Measurements from ENCODE around the gene CDK14. TPM values are rescaled to one million over a fixed set of nuclear protein-coding genes. Genes with fewer than 3 reads are reported as not detected.

CDK14 gene
- total and polyA plus RNA-seq, 8 donors = 0.58 to 43.9 (median 12.2) TPM

DNA sequence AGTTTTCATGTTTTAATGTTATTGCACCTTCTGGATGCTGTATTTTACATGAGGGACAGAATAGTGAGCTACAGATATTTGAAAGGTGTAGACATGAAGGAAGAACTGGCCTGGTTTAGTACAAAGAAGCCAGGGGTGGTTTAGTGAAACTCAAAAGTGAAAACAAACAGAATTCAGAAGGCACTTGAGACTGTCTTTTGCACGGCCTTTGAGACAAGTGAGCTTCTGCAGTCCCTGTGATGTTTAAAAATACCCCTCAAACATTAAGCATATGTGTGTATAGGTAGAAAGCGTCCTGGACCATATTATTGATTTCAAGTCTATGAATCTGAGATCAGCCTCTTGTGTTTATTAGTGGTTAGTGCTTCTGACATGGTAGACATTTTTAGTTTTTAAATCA, 118.9 kb downstream of the CDK14 start:
- Histone ChIP-seq H3K4me1 (peaks cover 16 to 85% (median 42%) of the 10 kb centered on the region in 4 donors), H3K27me3 (no peaks in the 10 kb centered on the region), H3K27ac (peak overlapping the region in 2 of 5 donors; percentile 78 to 82), H3K36me3 (no peaks in the 10 kb centered on the region), H3K4me3 (no peak overlapping the region), H3K9me3 (no peaks in the 10 kb centered on the region)
- 76 to 84% (median 83%) methylated on average over 2 of the region's 2 CpGs for WGBS, 5 donors
- DNase-seq = no peak
- TF ChIP-seq, protein P1, sequence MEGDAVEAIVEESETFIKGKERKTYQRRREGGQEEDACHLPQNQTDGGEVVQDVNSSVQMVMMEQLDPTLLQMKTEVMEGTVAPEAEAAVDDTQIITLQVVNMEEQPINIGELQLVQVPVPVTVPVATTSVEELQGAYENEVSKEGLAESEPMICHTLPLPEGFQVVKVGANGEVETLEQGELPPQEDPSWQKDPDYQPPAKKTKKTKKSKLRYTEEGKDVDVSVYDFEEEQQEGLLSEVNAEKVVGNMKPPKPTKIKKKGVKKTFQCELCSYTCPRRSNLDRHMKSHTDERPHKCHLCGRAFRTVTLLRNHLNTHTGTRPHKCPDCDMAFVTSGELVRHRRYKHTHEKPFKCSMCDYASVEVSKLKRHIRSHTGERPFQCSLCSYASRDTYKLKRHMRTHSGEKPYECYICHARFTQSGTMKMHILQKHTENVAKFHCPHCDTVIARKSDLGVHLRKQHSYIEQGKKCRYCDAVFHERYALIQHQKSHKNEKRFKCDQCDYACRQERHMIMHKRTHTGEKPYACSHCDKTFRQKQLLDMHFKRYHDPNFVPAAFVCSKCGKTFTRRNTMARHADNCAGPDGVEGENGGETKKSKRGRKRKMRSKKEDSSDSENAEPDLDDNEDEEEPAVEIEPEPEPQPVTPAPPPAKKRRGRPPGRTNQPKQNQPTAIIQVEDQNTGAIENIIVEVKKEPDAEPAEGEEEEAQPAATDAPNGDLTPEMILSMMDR (IDR thresholded peaks at IDR 0.05) = no peak
- TF ChIP-seq EP300 (IDR thresholded peaks at IDR 0.05) (no peak), POLR2AphosphoS5 (IDR thresholded peaks at IDR 0.05) (no peak), POLR2A (IDR thresholded peaks at IDR 0.05) (no peak)
- intact Hi-C loops (cut with DNase I; ENCODE audit: low total_unique reads) = no loop called here

DNA sequence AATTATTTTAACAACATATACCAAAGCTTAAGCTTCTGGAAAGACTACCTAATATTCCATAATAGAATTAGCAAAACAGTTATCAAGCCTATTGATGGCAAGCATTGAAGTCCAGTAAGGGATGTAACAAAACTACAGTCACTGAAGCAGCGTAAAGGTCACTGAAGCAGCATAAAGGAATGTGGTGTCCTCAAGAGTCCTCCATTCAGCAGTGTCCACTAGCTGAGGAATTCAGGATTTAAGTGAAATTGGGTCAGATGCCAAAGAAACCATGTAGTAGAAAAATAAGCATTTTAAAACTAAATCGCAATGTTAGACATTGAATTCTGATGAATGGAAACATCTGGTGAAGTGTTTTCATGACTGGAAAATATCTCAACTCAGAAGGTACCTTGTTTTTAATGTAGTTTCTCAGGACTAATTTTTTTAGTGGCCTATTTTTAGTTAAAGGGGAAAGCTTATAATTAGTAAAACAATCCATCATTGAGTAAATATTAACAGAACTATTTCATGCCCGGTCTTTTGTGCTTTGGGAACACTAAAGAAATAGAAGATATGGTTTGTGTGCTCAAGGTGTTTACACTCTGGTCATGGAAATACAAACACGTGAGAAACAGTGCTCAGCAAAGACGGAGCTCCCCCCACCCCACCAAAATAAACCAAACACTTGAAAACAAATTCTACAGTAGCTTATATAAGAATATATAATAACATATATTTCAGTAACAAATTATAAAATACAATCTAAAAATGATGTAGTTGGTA, 121.4 kb downstream of the CDK14 start:
- intact Hi-C loops (cut with DNase I; ENCODE audit: low total_unique reads) = no loop called here
- Histone ChIP-seq H3K27ac (peak overlapping the region; percentile 64 to 90 (median 78)), H3K27me3 (no peaks in the 10 kb centered on the region), H3K9me3 (no peaks in the 10 kb centered on the region), H3K36me3 (no peaks in the 10 kb centered on the region), H3K4me3 (no peak overlapping the region), H3K4me1 (peaks cover 30 to 96% (median 57%) of the 10 kb centered on the region in 4 donors)
- TF ChIP-seq POLR2AphosphoS5 (IDR thresholded peaks at IDR 0.05) (peak in 1 of 3 donors; percentile 53), POLR2A (IDR thresholded peaks at IDR 0.05) (no peak)
- WGBS, 5 donors = 18 to 30% (median 27%) methylated on average over 5 of the region's 5 CpGs
- peak; percentile 47 to 82 for DNase-seq

DNA sequence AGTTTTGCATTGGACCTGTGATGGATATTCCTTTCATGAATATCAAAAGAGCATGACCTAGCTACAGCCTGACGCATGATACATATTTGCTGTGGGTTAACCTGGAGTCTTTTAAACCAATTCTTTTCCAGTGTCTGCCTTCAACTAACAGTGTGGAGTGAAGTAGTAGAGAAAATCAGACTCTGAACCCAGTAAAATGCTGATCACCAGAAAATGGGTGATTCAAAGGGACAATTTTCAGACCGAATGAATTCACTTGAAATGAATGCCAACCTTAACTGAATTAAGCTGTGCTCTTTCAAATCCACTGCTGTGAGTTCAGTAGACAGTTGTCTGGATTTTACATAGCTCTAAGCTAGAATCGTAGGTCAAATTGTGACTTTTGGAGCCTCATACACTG, 123.0 kb downstream of the CDK14 start:
- DNase-seq = no peak
- no peaks in the 10 kb centered on the region for H3K36me3 ChIP-seq
- intact Hi-C loops (cut with DNase I; ENCODE audit: low total_unique reads) = no loop called here
- H3K27me3 ChIP-seq = no peaks in the 10 kb centered on the region
- peak overlapping the region; percentile 35 to 82 (median 60) for H3K27ac ChIP-seq
- H3K4me1 ChIP-seq = peaks cover 31 to 98% (median 53%) of the 10 kb centered on the region in 4 donors
- TF ChIP-seq, protein P1 (IDR thresholded peaks at IDR 0.05) = no peak
- TF ChIP-seq POLR2A (IDR thresholded peaks at IDR 0.05) (no peak), POLR2AphosphoS5 (IDR thresholded peaks at IDR 0.05) (no peak), EP300 (IDR thresholded peaks at IDR 0.05) (no peak)
- no peak overlapping the region for H3K4me3 ChIP-seq
- 31 to 56% (median 35%) methylated on average over 3 of the region's 3 CpGs for WGBS, 5 donors
- no peaks in the 10 kb centered on the region for H3K9me3 ChIP-seq

DNA sequence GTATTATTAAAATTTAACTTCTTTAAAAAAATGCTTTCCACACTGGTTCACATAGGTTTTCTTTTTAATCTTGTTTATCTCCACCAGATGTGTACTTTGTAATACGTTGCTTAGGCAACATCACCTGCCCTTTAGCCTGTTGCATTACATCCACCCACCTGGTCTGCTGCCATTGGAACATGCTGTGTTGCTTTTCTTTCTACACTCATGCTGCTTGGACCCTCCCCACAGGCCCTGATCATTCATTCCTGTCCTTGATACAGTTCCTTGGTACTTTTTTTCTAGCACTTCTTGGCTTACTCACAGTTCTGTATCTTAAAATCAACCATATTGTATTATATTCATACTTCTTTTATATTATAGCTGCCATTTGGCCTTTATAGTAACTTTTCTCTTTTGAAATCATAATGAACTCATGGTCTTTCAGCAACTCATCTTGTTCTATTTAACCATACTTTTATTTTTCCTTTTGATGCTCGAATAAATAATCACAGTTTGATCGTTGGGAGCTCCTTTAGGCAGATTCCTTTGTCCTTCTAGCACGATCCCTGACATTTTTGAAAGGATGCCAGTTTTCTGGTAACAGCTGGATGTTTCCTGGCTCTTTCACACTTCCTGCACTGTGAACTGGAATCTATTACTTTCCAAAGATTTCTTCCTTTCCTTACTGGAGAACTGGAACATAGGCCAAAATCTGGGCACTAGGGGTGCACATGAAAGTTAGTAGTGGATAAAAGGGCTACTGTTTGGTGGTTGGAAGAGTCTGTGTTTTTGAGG, 125.1 kb downstream of the CDK14 start:
- H3K4me1 ChIP-seq = peaks cover 28 to 97% (median 53%) of the 10 kb centered on the region in 4 donors
- H3K36me3 ChIP-seq = no peaks in the 10 kb centered on the region
- peak overlapping the region; percentile 49 to 82 (median 78) for H3K27ac ChIP-seq
- H3K27me3 ChIP-seq = no peaks in the 10 kb centered on the region
- intact Hi-C loops (cut with DNase I; ENCODE audit: low total_unique reads) = no loop called here
- WGBS, 5 donors = 13 to 26% (median 17%) methylated on average over 4 of the region's 4 CpGs
- TF ChIP-seq POLR2AphosphoS5 (IDR thresholded peaks at IDR 0.05) (peak; percentile 25 to 82 (median 33)), EP300 (IDR thresholded peaks at IDR 0.05) (no peak)
- no peak overlapping the region for H3K4me3 ChIP-seq
- DNase-seq = peak; percentile 85 to 88
- no peaks in the 10 kb centered on the region for H3K9me3 ChIP-seq

DNA sequence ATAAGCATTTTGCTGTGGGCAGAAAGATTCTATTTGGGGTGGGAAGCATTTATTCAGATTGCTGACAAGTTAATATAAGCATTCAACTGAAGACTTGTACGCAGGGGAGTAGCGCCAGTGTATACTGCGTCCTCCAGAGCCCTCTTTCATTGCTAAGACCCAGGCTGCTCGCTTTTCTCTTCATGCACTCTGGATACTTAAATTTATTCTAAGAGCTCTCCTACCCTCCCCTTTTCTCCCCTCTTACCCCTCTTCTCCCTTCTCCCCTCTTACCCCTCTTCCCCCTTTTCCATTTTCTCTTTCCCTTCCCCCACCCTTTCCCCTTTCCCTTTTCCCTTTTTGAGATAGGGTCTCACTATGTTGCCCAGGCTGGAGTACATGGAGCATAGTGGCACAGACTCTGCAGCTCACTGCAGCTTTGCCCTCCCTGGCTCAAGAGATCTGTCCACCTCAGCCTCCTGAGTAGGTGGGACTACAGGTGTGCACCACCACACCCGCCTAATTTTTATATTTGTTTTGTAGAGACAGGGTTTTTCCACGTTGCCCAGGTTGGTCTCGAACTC, 125.8 kb downstream of the CDK14 start:
- intact Hi-C loops (cut with DNase I; ENCODE audit: low total_unique reads) = no loop called here
- H3K4me1 ChIP-seq = peaks cover 34 to 97% (median 57%) of the 10 kb centered on the region in 4 donors

More for the DNA sequence above, 125.8 kb downstream of the CDK14 start:
- H3K27ac ChIP-seq = peak overlapping the region; percentile 49 to 82 (median 75)
- no peaks in the 10 kb centered on the region for H3K27me3 ChIP-seq
- H3K36me3 ChIP-seq = no peaks in the 10 kb centered on the region
- TF ChIP-seq, protein P1 (IDR thresholded peaks at IDR 0.05) = no peak
- no peak for TF ChIP-seq POLR2A (IDR thresholded peaks at IDR 0.05)
- TF ChIP-seq EP300 (IDR thresholded peaks at IDR 0.05) = no peak
- no peak for TF ChIP-seq POLR2AphosphoS5 (IDR thresholded peaks at IDR 0.05)
- no peak overlapping the region for H3K4me3 ChIP-seq
- H3K9me3 ChIP-seq = no peaks in the 10 kb centered on the region
- no peak for DNase-seq
- 82 to 89% (median 83%) methylated on average over 7 of the region's 7 CpGs for WGBS, 5 donors

Measured in stomach (tissue), 9 donors.